Stimulated activated CD4-positive, alpha-beta T cell treated with anti-CD3 and anti-CD28 coated beads, Interleukin-2, amount 100 ng/mL, for 48 hours (primary cell): ENCODE results near the gene EIF3I.

Source experiments
- DNase-seq, 2 donors: peaks; one replicate each; pipeline ENCODE4 v3.0.0-alpha.2; 2020

EIF3I gene

GRCh38 chr1:32221980-32222755, at the start of gene EIF3I, which contains the start of gene TMEM234:
TSS of gene EIF3I (plus strand) at chr1:32222407. CDS start at chr1:32222442, 35 bp downstream.
TSS of gene TMEM234 (minus strand) at chr1:32222353. CDS start at chr1:32222322, 31 bp downstream.
- peak; percentile 80 to 89 for DNase-seq

DNA sequence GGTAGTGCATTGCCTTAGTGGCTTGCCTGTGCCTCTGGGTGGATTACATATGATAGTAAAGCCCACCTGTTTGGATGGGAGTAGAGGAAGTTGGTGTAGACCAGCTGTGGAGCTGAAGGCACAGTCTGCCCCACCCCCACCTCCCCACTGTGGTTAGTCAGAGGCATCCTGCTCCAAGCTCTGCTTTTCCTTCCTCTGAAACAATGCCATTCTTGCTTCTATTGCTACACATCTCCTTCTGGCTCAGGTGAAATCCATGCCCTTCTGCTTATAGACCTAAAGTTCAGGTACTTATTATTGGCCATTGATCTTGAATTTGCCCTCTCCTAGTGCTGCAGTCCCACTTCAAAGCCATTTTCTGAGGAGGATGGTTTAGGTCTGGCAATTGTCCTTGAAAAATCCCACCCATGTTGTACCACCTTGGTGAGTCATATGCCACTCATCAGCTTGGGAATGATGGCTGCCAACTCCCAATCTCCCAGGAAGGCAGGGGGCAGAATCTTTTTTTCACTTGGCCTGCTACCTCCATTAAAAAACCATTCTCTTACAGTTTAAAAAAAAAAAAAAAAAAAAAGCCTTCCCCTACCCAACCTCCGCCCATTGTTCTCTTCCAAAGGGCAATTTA, 49.5 kb upstream of the EIF3I start:
- DNase-seq: no peak

GRCh38 chr1:32178380-32179192, 43.6 kb upstream of the EIF3I start:
- DNase-seq: no peak

DNA sequence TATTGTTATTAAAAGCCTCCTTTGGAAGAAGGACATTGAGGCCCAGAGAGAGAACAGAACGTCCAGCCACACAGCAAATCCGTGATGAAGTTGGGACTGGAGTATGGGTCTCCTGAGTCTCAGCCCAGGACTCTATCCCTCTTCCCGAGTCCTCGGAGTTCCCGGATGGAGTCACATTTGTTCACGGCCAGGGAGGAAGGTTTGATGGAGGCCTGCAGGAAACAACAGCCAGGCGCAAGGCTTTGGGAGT, 43.1 kb upstream of the EIF3I start:
- DNase-seq: no peak

- DNase-seq: peak; percentile 83 to 88
Observed at GRCh38 chr1:32179443-32180185, 42.6 kb upstream of the EIF3I start, which contains the start of gene TXLNA. TSS of gene TXLNA (plus strand) at chr1:32179675. CDS start at chr1:32180346, 671 bp downstream.

DNA sequence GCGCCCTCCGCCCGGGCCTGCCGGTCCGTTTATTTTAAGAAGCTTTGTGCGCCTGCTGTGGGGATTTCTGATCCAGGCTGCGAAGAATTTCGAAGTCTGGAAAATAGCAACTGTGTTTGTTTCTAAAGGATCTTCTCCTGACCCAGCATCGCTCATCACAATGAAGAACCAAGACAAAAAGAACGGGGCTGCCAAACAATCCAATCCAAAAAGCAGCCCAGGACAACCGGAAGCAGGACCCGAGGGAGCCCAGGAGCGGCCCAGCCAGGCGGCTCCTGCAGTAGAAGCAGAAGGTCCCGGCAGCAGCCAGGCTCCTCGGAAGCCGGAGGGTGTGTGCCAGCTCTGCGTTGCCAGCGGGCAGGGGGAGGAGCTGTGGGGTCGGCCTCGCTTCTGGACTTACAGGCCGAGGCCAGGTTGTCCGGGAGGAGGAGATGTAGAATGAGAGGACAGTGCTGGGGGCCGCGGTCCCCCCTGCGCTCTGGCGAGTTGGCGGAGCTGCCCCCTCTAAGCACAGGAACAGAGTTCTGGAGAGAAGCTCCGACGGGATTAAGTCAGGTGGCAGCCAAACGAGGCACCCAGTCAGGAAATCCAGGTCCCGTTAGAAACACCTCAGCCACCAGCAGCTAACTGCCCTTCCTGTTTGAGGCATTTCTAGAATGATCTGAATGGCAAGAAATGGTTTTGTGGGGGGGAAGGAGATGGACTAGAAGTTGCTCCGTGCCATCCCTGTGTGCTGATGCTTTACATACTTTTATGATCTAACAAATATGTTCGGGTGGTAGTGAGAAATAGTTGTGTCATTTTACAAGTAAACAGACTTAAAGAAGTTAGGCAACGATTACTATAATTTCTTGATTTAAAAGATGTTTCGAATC, 41.8 kb upstream of the EIF3I start:
- DNase-seq: peak in 1 of 2 donors; percentile 24

- DNase-seq: no peak
Observed at GRCh38 chr1:32181065-32181464, 41.1 kb upstream of the EIF3I start.

DNA sequence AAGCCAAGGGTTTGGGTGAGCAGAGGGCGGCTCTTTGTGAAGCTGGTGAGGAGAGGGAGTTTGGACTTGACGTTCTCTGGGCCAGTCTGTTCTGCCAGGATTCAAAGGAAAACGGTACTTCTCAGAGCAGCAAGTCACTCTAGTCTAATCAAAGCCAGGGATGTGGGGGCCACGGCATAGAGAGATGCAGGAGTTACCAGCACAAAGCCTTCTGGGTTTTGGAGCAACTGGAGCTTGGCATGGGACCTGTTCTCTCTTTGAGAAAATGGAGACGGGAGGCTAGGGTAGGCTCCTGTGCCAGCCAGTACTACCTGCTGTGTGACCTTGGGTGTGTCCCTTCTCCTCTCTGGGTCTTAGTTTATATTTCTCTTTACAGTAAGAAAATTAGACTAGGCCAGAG, 40.6 kb upstream of the EIF3I start:
- DNase-seq: no peak

- DNase-seq: no peak
Observed at GRCh38 chr1:32182060-32182459, 40.1 kb upstream of the EIF3I start.

- no peak for DNase-seq
Observed at GRCh38 chr1:32184650-32185049, 37.6 kb upstream of the EIF3I start.

- no peak for DNase-seq
Observed at GRCh38 chr1:32186077-32186476, 36.1 kb upstream of the EIF3I start.

- DNase-seq: no peak
Observed at GRCh38 chr1:32186491-32186890, 35.7 kb upstream of the EIF3I start.

DNA sequence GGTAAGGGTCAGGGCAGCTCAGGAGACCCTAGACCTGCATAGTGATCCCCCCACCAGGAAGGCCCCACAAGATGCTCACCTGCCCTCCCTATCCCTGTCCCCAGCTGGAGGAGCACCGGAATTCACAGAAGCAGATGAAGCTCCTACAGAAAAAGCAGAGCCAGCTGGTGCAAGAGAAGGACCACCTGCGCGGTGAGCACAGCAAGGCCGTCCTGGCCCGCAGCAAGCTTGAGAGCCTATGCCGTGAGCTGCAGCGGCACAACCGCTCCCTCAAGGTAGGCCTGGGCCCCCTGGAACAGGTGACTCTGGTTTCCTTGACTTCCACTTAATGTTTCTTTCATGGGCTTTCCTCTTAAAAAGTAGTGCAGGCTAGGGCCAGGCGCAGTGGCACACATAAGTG, 34.4 kb upstream of the EIF3I start:
- no peak for DNase-seq

- DNase-seq: no peak
Observed at GRCh38 chr1:32192220-32192948, 29.8 kb upstream of the EIF3I start.

DNA sequence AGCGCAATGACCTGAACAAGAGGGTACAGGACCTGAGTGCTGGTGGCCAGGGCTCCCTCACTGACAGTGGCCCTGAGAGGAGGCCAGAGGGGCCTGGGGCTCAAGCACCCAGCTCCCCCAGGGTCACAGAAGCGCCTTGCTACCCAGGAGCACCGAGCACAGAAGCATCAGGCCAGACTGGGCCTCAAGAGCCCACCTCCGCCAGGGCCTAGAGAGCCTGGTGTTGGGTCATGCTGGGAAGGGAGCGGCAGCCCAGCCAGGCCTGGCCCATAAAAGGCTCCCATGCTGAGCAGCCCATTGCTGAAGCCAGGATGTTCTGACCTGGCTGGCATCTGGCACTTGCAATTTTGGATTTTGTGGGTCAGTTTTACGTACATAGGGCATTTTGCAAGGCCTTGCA, 27.2 kb upstream of the EIF3I start:
- no peak for DNase-seq

DNA sequence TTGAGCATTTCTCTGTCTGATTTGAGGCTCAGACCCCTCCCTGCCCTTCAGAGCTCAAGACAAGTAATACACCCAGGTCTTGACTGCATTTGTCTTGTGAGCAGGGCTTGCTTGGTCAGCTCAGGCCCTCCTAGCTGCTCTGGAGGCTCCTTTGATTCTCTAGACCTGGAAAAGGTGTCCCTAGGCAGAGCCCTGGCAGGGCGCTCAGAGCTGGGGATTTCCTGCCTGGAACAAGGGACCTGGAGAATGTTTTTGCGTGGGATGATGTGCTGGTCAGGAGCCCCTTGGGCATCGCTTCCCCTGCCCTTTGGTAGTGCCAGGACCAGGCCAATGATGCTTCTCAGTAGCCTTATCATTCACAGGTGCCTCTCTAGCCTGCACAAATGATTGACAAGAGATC, 26.7 kb upstream of the EIF3I start:
- no peak for DNase-seq

GRCh38 chr1:32195972-32196823, 26.0 kb upstream of the EIF3I start:
- DNase-seq: no peak

DNA sequence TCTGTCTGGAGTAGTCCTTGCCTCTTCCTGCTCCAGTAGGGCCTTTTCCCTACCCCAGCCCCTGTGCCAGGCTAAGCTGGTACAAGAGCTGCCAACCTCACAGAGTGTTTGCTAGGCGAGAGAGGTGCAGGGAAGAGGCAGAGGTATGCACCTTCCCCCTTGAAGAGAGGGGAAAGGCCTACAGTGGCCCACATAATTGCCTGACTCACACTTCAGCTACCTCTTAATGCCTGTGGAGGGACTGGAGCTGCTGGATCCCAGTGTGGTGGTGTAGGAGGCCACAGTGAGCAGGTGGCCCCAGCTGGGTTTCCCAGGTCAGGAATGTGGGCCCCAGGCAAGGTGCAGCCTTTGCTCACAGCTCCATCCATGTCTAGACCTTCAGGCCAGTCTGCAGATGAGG, 25.1 kb upstream of the EIF3I start:
- no peak for DNase-seq

DNA sequence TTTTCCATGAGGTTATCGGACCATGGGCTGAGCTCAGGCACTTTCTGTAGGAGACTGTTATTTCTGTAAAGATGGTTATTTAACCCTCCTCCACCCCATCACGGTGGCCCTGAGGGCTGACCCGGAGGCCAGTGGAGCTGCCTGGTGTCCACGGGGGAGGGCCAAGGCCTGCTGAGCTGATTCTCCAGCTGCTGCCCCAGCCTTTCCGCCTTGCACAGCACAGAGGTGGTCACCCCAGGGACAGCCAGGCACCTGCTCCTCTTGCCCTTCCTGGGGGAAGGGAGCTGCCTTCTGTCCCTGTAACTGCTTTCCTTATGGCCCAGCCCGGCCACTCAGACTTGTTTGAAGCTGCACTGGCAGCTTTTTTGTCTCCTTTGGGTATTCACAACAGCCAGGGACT, 24.4 kb upstream of the EIF3I start:
- no peak for DNase-seq
